GM13977 (cell line): ENCODE results near the gene KIAA0930.

Experiments
- DNase-seq: peaks from one replicate; pipeline ENCODE4 v3.0.0; 2012; ENCODE audit warnings: low spot score
- in situ Hi-C: fragments of 300-500 bp; cut with MboI; formaldehyde crosslinking; loops from one replicate; pipeline ENCODE4 v1.12.0; 2022; ENCODE audit warnings: low sequenced_read_pairs, low pct_unique_long_range_greater_than_20kb, mixed read lengths, inconsistent platforms; ENCODE audit not compliant: unreplicated experiment
- TF ChIP-seq, protein P1 (sequence below): IDR thresholded peaks from 2 replicates; pipeline ENCODE4 v1.5.1; 2012; ENCODE audit warnings: mild to moderate bottlenecking, control low read depth; ENCODE audit not compliant: insufficient read depth; ENCODE audit errors: extremely low read depth, missing control alignments

The KIAA0930 gene

GRCh38 chr22:45240810-45241631, at the start of gene KIAA0930:
Gene KIAA0930 (minus strand): TSS chr22:45240894. CDS start chr22:45240703, 191 bp downstream.
- DNase-seq = peak; percentile 98
- TF ChIP-seq, protein P1, sequence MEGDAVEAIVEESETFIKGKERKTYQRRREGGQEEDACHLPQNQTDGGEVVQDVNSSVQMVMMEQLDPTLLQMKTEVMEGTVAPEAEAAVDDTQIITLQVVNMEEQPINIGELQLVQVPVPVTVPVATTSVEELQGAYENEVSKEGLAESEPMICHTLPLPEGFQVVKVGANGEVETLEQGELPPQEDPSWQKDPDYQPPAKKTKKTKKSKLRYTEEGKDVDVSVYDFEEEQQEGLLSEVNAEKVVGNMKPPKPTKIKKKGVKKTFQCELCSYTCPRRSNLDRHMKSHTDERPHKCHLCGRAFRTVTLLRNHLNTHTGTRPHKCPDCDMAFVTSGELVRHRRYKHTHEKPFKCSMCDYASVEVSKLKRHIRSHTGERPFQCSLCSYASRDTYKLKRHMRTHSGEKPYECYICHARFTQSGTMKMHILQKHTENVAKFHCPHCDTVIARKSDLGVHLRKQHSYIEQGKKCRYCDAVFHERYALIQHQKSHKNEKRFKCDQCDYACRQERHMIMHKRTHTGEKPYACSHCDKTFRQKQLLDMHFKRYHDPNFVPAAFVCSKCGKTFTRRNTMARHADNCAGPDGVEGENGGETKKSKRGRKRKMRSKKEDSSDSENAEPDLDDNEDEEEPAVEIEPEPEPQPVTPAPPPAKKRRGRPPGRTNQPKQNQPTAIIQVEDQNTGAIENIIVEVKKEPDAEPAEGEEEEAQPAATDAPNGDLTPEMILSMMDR = no peak
- in situ Hi-C loops = no loop called here

DNA sequence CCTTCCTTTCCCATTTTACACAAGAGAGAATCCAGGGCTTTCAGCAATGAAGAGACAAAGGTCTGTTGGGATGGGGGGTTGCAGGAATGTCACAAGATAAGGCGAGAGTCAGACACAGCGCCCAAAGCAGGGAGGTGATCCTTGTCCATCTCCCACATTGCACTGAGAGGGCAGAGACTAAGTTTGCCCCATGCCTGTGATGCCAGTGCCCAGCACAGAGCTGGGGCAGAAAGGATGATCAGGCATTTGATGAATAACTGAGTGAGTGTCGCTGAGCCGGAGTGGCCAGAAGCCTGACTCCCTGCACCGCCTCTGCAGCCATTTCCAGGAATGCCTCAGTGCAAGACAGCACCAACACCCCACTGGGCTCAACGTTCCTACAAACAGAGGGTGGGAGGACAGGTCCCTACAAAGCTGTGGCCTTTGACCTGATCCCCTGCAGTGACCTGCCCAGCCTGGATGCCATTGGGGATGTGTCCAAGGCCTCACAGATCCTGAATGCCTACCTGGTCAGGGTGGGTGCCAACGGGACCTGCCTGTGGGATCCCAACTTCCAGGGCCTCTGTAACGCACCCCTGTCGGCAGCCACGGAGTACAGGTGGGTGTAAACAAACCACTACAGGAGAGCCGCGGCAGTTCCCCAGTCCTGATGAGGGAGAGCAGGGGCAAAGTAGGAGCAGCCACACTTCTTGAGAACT, 46.3 kb upstream of the KIAA0930 start:
- in situ Hi-C loops = no loop called here

GRCh38 chr22:45285263-45286058, 44.8 kb upstream of the KIAA0930 start:
- in situ Hi-C loops = no loop called here
- TF ChIP-seq, protein P1 = no peak
- no peak for DNase-seq

More for the DNA sequence above, 46.3 kb upstream of the KIAA0930 start:
- TF ChIP-seq, protein P1 = no peak
- DNase-seq = no peak

DNA sequence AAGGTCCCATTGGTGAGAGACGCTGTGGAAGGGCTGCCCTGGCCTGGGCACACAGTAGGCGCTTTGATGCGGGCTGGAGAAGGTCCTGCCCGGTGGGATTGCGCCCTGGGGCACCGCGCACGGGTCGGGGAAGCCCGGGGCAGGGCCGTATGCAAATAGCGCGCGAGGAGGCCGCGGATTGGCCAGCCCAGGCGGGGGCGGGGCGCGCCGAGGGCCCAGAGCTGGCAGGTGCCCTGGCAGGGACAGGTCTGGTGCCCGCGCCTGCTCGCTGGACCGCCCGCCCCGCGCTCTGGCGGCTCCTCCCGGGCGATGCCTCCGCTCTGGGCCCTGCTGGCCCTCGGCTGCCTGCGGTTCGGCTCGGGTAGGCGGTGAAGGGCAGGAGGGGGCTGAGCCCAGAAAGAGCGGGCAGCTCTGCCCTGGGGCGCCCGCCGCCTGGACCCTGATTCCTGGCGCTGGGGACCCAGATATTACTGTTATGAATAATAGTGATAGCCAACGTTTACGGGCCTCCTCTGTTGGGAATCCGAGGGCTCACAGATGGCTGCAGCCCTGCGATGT, 44.1 kb upstream of the KIAA0930 start, which contains the start of gene UPK3A:
TSS of gene UPK3A (plus strand) at position 245 of the 558 bp plus-strand sequence. CDS start at position 310, 65 bp downstream.
- no peak for DNase-seq
- in situ Hi-C loops = no loop called here
- TF ChIP-seq, protein P1 = no peak

GRCh38 chr22:45281010-45281409, 40.3 kb upstream of the KIAA0930 start:
- in situ Hi-C loops = no loop called here
- TF ChIP-seq, protein P1 = no peak
- DNase-seq = no peak

- DNase-seq = no peak
- in situ Hi-C loops = no loop called here
- TF ChIP-seq, protein P1 = no peak
These were observed 39.9 kb upstream of the KIAA0930 start for GRCh38 chr22:45280587-45280980.
